SK-N-SH (cell line): ENCODE measurements around the gene ALDH1L2. TPM values are rescaled to one million over a fixed set of nuclear protein-coding genes. Genes with fewer than 3 reads are reported as not detected.
"Not testable (repeated sequence)": the region's sequence is repeated elsewhere in the genome, so short reads cannot be mapped to it uniquely, and the experiment has no call there.

Experiments used
- CTCF ChIA-PET: fragments of 300-600, 350-600 bp; formaldehyde crosslinking; extraction: SDS; loops from one replicate; lab custom pipeline; 2021; lab: Yijun Ruan, JAX
- POLR2A ChIA-PET: fragments of 350-600 bp; sonication (Branson Sonifier 250); formaldehyde crosslinking; extraction: SDS; loops from one replicate; lab custom pipeline; 2020; ENCODE audit warnings: antibody characterized with exemption, inconsistent platforms; lab: Yijun Ruan, JAX
- DNase-seq: peaks from one replicate; pipeline ENCODE4 v3.0.0; 2012
- H2AFZ ChIP-seq: fragments of 200-600 bp; sonication (generic); 2 replicates; pipeline ENCODE4 v1.8.1; 2016; ENCODE audit warnings: antibody characterized with exemption, mild to moderate bottlenecking, low read depth
- H3F3A ChIP-seq: fragments of 200-600 bp; sonication (generic); replicated peaks from 2 replicates; pipeline ENCODE3; 2016; ENCODE audit warnings: antibody characterized with exemption, mild to moderate bottlenecking; ENCODE audit not compliant: insufficient read depth
- H3K27ac ChIP-seq, 2 experiments: fragments of 200-500 bp in 1 of 2; fragments of 200-600 bp in 1 of 2; sonication (Bioruptor generic) in 1 of 2; sonication (generic), shearing (Covaris generic) in 1 of 2; 2 replicates each; pipeline versions ENCODE4 v1.5.1 to v1.6.1; 2014 to 2016; ENCODE audit warnings: low read depth in 2 of 2, inconsistent platforms in 1 of 2, low read length in 1 of 2, mild to moderate bottlenecking in 1 of 2, mixed read lengths in 1 of 2
- H3K27me3 ChIP-seq: fragments of 200-600 bp; sonication (generic), shearing (Covaris generic); 2 replicates; pipeline ENCODE4 v1.6.1; 2016; ENCODE audit warnings: mixed run types; ENCODE audit not compliant: insufficient read depth
- H3K36me3 ChIP-seq, 2 experiments: fragments of 200-500 bp in 1 of 2; fragments of 200-600 bp in 1 of 2; sonication (Bioruptor generic) in 1 of 2; sonication (generic) in 1 of 2; replicated peaks in 1 of 2; 2 replicates each; pipeline versions ENCODE3 to v1.5.1; 2014 to 2016; ENCODE audit warnings: low read length in 1 of 2, mild to moderate bottlenecking in 1 of 2; ENCODE audit not compliant: insufficient read depth in 2 of 2, control insufficient read depth in 1 of 2
- H3K4me1 ChIP-seq, 2 experiments: fragments of 200-500 bp in 1 of 2; fragments of 200-600 bp in 1 of 2; sonication (Bioruptor generic) in 1 of 2; sonication (generic), shearing (Covaris generic) in 1 of 2; 2 replicates each; pipeline versions ENCODE4 v1.5.1 to v1.6.1; 2014 to 2016; ENCODE audit warnings: low read depth in 1 of 2, low read length in 1 of 2, mixed run types in 1 of 2; ENCODE audit not compliant: insufficient read depth in 2 of 2, control insufficient read depth in 1 of 2
- H3K4me2 ChIP-seq: fragments of 200-600 bp; sonication (generic), shearing (Covaris generic); 2 replicates; pipeline ENCODE4 v1.6.1; 2017; ENCODE audit warnings: mixed run types
- H3K4me3 ChIP-seq, 2 experiments: fragments of 200-500 bp in 1 of 2; fragments of 200-600 bp in 1 of 2; sonication (Bioruptor generic) in 1 of 2; sonication (generic), shearing (Covaris generic) in 1 of 2; 2 replicates each; pipeline versions ENCODE4 v1.5.1 to v1.8.1; 2014 to 2016; ENCODE audit warnings: low read depth in 2 of 2, inconsistent platforms in 1 of 2, low read length in 1 of 2, mild to moderate bottlenecking in 1 of 2, mixed read lengths in 1 of 2, moderate library complexity in 1 of 2
- H3K79me2 ChIP-seq: fragments of 200-600 bp; sonication (generic); 2 replicates; pipeline ENCODE4 v1.8.1; 2017; ENCODE audit warnings: mild to moderate bottlenecking; ENCODE audit not compliant: insufficient read depth
- H3K9ac ChIP-seq: fragments of 200-600 bp; sonication (generic); 2 replicates; pipeline ENCODE4 v1.6.1; 2017; ENCODE audit warnings: mixed run types
- H3K9me2 ChIP-seq: fragments of 200-600 bp; sonication (generic); 2 replicates; pipeline ENCODE4 v1.6.1; 2017; ENCODE audit warnings: mixed run types
- H3K9me3 ChIP-seq: fragments of 200-600 bp; sonication (generic); 2 replicates; pipeline ENCODE4 v1.6.1; 2017; ENCODE audit warnings: mixed run types, mild to moderate bottlenecking, moderate library complexity
- H4K20me1 ChIP-seq: fragments of 200-600 bp; sonication (generic); 2 replicates; pipeline ENCODE4 v1.6.1; 2017; ENCODE audit warnings: mild to moderate bottlenecking, mixed run types; ENCODE audit not compliant: insufficient read depth
- CTCF ChIP-seq: fragments of 200-600 bp; sonication (generic); IDR thresholded peaks from 2 replicates; pipeline ENCODE4 v1.6.1; 2017; ENCODE audit warnings: antibody characterized with exemption, mild to moderate bottlenecking, moderate library complexity
- ELF1 ChIP-seq: IDR thresholded peaks from 2 replicates; pipeline ENCODE4 v1.4.0; 2012
- FOXJ3 ChIP-seq: sonication (generic); formaldehyde crosslinking; IDR thresholded peaks from 2 replicates; pipeline ENCODE4 v1.5.1; 2020; ENCODE audit warnings: mild to moderate bottlenecking, missing genetic modification reagents
- FOXM1 ChIP-seq: IDR thresholded peaks from 2 replicates; pipeline ENCODE4 v1.4.0; 2012; ENCODE audit warnings: low read depth, mild to moderate bottlenecking
- GABPA ChIP-seq: IDR thresholded peaks from 2 replicates; pipeline ENCODE4 v1.4.0; 2012; ENCODE audit warnings: low read depth, mild to moderate bottlenecking
- GATA2 ChIP-seq: sonication (generic); formaldehyde crosslinking; IDR thresholded peaks from 2 replicates; pipeline ENCODE4 v1.5.0; 2020; ENCODE audit warnings: mild to moderate bottlenecking, missing genetic modification reagents
- IRF3 ChIP-seq: fragments of 150-350 bp; IDR thresholded peaks from 2 replicates; pipeline ENCODE4 v1.6.1; 2016; ENCODE audit warnings: mild to moderate bottlenecking, low read depth, low read length
- JUND ChIP-seq: IDR thresholded peaks from 2 replicates; pipeline ENCODE4 v1.4.0; 2012
- NRF1 ChIP-seq: IDR thresholded peaks from 2 replicates; pipeline ENCODE4 v1.6.1; 2012; ENCODE audit warnings: low read depth, mild to moderate bottlenecking, low read length
- POLR2AphosphoS5 ChIP-seq: IDR thresholded peaks from 2 replicates; pipeline ENCODE4 v1.6.1; 2012; ENCODE audit warnings: low read depth, low read length
- RAD21 ChIP-seq: IDR thresholded peaks from 2 replicates; pipeline ENCODE4 v1.6.1; 2012; ENCODE audit warnings: mild to moderate bottlenecking, low read length
- RCOR1 ChIP-seq: fragments of 150-350 bp; IDR thresholded peaks from 2 replicates; pipeline ENCODE4 v1.6.1; 2017; ENCODE audit warnings: antibody characterized with exemption, low read length
- REST ChIP-seq: IDR thresholded peaks from 2 replicates; pipeline ENCODE4 v1.6.1; 2012; ENCODE audit warnings: mild to moderate bottlenecking, low read depth, low read length, moderate library complexity
- RFX5 ChIP-seq: IDR thresholded peaks from 2 replicates; pipeline ENCODE4 v1.6.1; 2012; ENCODE audit warnings: mild to moderate bottlenecking, improper control_type of control experiment, low read length
- RXRA ChIP-seq: IDR thresholded peaks from 2 replicates; pipeline ENCODE4 v1.4.0; 2012; ENCODE audit warnings: low read depth, mild to moderate bottlenecking, borderline replicate concordance
- SIN3A ChIP-seq: IDR thresholded peaks from 2 replicates; pipeline ENCODE4 v1.6.1; 2012; ENCODE audit warnings: low read depth, mild to moderate bottlenecking, low read length, moderate library complexity, borderline replicate concordance
- TCF12 ChIP-seq: IDR thresholded peaks from 2 replicates; pipeline ENCODE4 v1.4.0; 2012
- USF2 ChIP-seq: fragments of 150-350 bp; IDR thresholded peaks from 2 replicates; pipeline ENCODE4 v1.6.1; 2017; ENCODE audit warnings: antibody characterized with exemption, low read length, low read depth, borderline replicate concordance
- WGBS: methylation state at CpG from one replicate; pipeline ENCODE4 v1.1.6; 2017; ENCODE audit warnings: low lambda C conversion rate; 5-methylcytosine and 5-hydroxymethylcytosine counted together
- polyA plus RNA-seq, 3 experiments: library from polyadenylated mRNA; depleted of rRNA; stranded (reverse); fragments of >200 nt; gene quantifications; 2 replicates each; pipeline ENCODE4 v1.2.3, GENCODE V29; 2012

The ALDH1L2 gene
- polyA plus RNA-seq, 1 of the 3 experiments (the other 2 are of a cell fraction), result 1.9 TPM

- TF ChIP-seq ELF1, result no peak
- no peak for TF ChIP-seq CTCF
- no peak for TF ChIP-seq USF2
- no peak for TF ChIP-seq GATA2 (CRISPR knock-in tag)
- no peak for TF ChIP-seq RCOR1
- no peak for TF ChIP-seq REST
- TF ChIP-seq RXRA, result no peak
- TF ChIP-seq FOXJ3, result no peak
- no peak for TF ChIP-seq IRF3
- TF ChIP-seq POLR2AphosphoS5, result no peak
- TF ChIP-seq JUND, result no peak
- no peak for TF ChIP-seq RAD21
- TF ChIP-seq FOXM1, result no peak
- TF ChIP-seq RFX5, result no peak
- TF ChIP-seq SIN3A, result no peak
- TF ChIP-seq GABPA, result no peak
- TF ChIP-seq TCF12, result no peak
- no peak for TF ChIP-seq NRF1
- Histone ChIP-seq H3K36me3 (no peaks in the 10 kb centered on the region), H2AFZ (no peak overlapping the region), H3K9me2 (no peaks in the 10 kb centered on the region), H3K4me2 (no peak overlapping the region), H3F3A (peaks cover 3% of the 10 kb centered on the region), H3K79me2 (no peaks in the 10 kb centered on the region), H3K9me3 (no peaks in the 10 kb centered on the region), H3K27ac (no peak overlapping the region), H3K4me3 (no peak overlapping the region), H3K27me3 (no peaks in the 10 kb centered on the region), H3K9ac (no peak overlapping the region), H4K20me1 (no peaks in the 10 kb centered on the region), H3K4me1 (0 out of 4 replicates have a peak, but pooled peaks cover 0 to 4% of the 10 kb centered on the region in 2 experiments)
- POLR2A ChIA-PET, result no interaction called here
- WGBS, result 83% methylated on average over 1 of the region's 1 CpG
- DNase-seq, result no peak
- CTCF ChIA-PET, result interaction anchor here (1.5 kb wide), 1 partner anchor 718 kb away, joined by 4 read pairs; no protein-coding TSS in a partner anchor
Measured at GRCh38 chr12:105099356-105099755, 15.1 kb upstream of the ALDH1L2 start.

- POLR2A ChIA-PET, H3F3A ChIP-seq, H2AFZ ChIP-seq, H3K27me3 ChIP-seq, H3K9ac ChIP-seq, H3K4me1 ChIP-seq, H3K4me2 ChIP-seq, H3K27ac ChIP-seq, H3K4me3 ChIP-seq, H3K36me3 ChIP-seq, H3K9me3 ChIP-seq, CTCF ChIA-PET, H3K9me2 ChIP-seq, DNase-seq, H4K20me1 ChIP-seq, H3K79me2 ChIP-seq: not testable (repeated sequence)
- 82% methylated on average over 5 of the region's 5 CpGs for WGBS
Measured at GRCh38 chr12:105095338-105095737, 11.1 kb upstream of the ALDH1L2 start.
